Sigmoid colon (tissue), 4 donors: ENCODE data around the gene NUDT2.

Experiments
- CTCF ChIP-seq, 4 experiments: fragments of 450-650 bp in 3 of 4; fragments of 200-600 bp in 1 of 4; IDR thresholded peaks; one replicate each; pipeline ENCODE4 v1.5.1; 2016 to 2019; ENCODE audit warnings: antibody characterized with exemption in 4 of 4, mild to moderate bottlenecking in 3 of 4, moderate library complexity in 2 of 4
- EP300 ChIP-seq, 4 donors: sonication (generic); formaldehyde crosslinking; IDR thresholded peaks; one replicate each; pipeline ENCODE4 v1.6.1; 2017; ENCODE audit warnings: antibody characterized with exemption in 4 of 4
- POLR2AphosphoS5 ChIP-seq, 4 donors: sonication (generic); formaldehyde crosslinking; IDR thresholded peaks; one replicate each; pipeline ENCODE4 v1.6.1; 2017; ENCODE audit warnings: antibody characterized with exemption in 4 of 4

GRCh38 chr9:34380034-34380510 lies 50.7 kb downstream of the NUDT2 start:
- TF ChIP-seq POLR2AphosphoS5 (IDR thresholded peaks at IDR 0.05) (no peak), CTCF (IDR thresholded peaks at IDR 0.05) (no peak), EP300 (IDR thresholded peaks at IDR 0.05) (no peak)
